DMS53 treated with DMSO at 0.1 percent for 48 hours (cell line): ENCODE measurements around the gene ZNF408.
"Not testable (repeated sequence)": the region's sequence is repeated elsewhere in the genome, so short reads cannot be mapped to it uniquely, and the experiment has no call there.

Experiments
- DNase-seq: peaks from one replicate; lab custom pipeline; 2025; ENCODE audit not compliant: unreplicated experiment; lab: John Stamatoyannopoulos, UW

The ZNF408 gene

GRCh38 chr11:46696212-46696558 lies 4.6 kb upstream of the ZNF408 start:
- DNase-seq = no peak

- no peak for DNase-seq
Observed at GRCh38 chr11:46697303-46697702, 3.5 kb upstream of the ZNF408 start.

DNA sequence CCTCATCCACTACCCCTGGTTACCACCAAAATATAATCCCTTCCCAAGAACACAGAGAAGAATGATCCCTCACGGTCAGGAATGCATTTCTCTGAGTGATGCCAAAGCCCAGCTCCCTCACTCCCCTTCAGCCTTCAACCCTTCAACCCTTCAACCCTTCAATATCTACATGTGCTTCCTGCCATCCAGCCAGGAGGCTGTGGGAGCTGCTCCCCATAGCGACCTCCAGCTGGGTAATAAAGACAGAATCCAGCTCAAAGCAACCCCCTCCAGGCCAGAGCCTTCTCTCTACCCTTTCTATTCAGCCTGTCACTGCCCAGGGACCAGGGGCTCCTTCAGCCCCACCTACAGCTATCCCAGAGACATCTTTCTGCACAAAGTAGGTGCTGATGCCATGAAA lies 3.1 kb upstream of the ZNF408 start:
- DNase-seq = no peak

- DNase-seq = no peak
Observed at GRCh38 chr11:46698597-46698996, 2.2 kb upstream of the ZNF408 start.

GRCh38 chr11:46701078-46701654 lies 335 bp downstream of the ZNF408 start:
- no peak for DNase-seq

DNA sequence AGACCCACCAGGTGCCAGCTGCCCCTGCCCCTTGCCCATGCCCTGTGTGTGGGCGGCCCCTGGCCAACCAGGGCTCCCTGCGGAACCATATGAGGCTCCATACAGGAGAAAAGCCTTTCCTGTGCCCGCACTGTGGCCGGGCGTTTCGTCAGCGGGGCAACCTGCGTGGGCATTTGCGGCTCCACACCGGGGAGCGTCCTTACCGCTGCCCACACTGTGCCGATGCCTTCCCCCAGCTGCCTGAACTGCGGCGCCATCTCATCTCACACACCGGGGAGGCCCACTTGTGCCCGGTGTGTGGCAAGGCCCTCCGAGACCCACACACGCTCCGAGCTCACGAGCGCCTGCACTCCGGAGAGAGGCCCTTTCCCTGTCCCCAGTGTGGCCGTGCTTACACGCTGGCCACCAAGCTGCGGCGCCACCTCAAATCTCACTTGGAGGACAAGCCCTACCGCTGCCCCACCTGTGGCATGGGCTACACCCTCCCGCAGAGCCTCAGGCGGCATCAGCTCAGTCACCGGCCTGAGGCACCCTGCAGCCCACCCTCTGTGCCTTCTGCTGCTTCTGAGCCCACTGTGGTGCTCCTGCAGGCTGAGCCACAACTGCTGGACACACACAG lies 4.3 kb downstream of the ZNF408 start:
- no peak for DNase-seq

GRCh38 chr11:46706886-46707285 lies 6.1 kb downstream of the ZNF408 start:
- no peak for DNase-seq

DNA sequence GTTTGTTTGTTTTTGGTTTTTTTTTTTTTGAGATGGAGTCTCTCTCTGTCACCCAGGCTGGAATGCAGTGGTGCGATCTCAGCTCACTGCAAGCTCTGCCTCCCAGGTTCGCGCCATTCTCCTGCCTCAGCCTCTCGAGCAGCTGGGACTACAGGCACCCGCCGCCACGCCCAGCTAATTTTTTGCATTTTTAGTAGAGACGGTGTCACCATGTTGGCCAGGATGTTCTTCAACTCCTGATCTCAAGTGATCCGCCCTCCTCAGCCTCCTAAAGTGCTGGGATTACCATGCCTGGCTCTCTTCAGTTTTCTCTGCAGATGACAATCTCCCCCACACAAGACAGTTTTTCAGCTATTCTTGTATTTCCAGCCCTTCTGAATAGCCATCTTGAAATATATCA lies 8.5 kb downstream of the ZNF408 start:
- not testable (repeated sequence) for DNase-seq

DNA sequence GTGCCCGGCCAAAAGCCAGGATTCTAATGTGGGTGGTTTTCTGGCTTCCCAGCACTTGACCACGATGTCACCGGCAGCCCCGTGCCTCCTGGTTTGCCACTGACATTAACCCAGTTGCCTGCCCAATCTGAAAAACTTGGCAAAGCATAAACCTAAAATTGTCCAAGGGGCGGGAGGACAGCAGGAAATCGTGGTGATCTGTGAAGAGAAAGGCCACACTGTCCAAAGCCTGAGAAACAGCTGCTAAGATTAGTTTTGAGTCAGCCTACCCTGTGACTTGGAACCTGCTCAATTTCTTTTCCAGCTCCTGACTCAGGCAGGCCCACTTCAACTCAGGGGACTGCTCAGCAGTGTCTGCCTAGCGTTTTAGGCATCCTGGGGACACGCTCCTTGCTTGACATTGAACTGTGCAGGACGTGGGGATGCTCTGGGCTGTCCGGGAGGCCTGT lies 10.0 kb downstream of the ZNF408 start:
- no peak for DNase-seq

DNA sequence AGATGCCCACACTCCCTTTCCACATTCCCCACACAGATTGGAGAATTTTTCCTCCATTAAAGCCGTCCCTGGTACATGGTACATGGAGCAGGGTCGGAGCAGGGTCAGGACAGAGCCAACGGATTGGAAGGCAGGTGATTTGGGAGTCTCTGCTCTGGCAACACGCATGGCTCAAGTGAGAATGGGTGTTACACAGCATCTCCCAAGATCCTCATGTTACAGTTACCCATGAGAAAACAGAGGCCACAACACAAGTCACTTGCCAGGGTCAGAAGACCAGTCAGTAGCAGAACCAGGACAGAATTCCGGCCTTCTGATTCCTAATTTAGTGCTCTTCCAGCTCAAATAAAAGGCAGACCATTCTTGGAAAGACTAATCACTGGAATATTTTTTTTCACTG lies 10.5 kb downstream of the ZNF408 start:
- DNase-seq = no peak

DNA sequence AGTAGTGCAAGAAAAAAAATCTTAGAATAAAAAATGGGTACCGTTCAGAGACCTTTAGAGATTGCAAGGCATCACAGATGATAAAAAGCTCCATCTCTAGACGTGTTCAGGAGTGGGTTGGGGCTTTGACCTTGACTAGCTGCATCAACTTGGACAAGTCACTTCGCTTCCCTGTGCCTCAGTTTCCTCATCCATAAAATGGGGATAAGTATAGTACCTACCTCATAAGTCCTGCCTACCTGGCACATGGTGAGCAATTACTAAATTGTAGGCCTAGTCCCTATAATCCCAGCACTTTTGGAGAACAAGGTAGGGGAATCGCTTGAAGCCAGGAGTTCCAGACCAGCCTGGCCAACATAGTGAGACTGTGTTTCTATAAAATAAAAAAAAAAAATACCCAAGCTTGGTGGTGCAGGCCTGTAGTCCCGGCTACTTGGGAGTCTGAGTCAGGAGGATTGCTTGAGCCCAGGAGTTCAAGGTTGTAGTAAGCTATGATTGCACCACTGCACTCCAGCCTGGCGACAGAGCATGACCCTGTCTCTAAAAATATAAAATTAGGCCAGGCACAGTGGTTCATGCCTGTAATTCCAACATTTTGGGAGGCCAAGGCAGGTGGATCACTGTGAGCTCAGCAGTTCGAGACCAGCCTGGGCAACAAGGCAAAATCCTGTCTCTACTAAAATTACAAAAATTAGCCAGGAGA lies 12.2 kb downstream of the ZNF408 start:
- DNase-seq = no peak

- DNase-seq = not testable (repeated sequence)
Observed at GRCh38 chr11:46717825-46718154, 17.0 kb downstream of the ZNF408 start.

GRCh38 chr11:46718155-46719019 lies 17.6 kb downstream of the ZNF408 start:
- DNase-seq = peak; percentile 71

DNA sequence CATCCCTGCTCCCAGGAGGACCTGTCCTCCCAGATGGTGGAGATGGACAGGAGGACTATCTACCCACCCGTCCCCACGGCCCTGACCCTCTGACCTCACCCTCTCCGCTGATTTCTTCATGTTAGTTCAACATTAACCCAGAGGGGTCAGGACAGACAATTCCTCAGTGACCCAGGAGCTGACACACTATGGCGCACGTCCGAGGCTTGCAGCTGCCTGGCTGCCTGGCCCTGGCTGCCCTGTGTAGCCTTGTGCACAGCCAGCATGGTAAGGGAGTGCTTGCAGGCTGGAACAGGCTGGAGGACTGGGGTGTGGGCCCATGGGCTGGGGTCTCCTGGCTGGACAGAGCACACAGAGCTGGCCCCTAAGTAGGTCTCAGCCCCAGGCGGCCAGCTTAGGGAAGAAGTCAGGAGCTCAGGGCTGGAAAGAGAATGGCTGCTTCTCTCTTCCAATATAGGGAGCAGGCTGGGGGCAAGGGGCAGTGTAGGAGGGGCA lies 18.3 kb downstream of the ZNF408 start, which contains the start of gene F2:
F2 (plus strand) TSS at position 166 of the 495 bp plus-strand sequence; CDS start at position 189, 23 bp downstream.
- no peak for DNase-seq

- no peak for DNase-seq
Observed at GRCh38 chr11:46719543-46720218, 18.9 kb downstream of the ZNF408 start.

DNA sequence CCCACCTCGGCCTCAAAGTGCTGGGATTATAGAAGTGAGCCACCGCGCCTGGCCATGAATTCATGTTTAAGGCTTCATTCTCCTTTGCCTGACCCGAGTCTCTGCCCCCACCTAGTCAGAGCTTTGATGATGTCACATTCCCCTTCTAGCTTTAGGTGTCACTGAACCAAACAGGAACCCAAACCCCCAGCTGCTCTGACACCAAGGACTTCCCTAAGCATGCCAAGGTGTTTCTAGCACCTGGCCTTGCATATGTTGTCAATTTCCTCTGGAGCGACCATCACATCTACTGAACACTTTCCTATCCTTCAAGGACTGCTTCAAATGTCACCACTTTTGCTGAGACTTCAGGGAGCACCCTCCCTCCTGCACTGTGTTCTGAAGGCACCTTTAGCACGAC lies 20.5 kb downstream of the ZNF408 start:
- no peak for DNase-seq

DNA sequence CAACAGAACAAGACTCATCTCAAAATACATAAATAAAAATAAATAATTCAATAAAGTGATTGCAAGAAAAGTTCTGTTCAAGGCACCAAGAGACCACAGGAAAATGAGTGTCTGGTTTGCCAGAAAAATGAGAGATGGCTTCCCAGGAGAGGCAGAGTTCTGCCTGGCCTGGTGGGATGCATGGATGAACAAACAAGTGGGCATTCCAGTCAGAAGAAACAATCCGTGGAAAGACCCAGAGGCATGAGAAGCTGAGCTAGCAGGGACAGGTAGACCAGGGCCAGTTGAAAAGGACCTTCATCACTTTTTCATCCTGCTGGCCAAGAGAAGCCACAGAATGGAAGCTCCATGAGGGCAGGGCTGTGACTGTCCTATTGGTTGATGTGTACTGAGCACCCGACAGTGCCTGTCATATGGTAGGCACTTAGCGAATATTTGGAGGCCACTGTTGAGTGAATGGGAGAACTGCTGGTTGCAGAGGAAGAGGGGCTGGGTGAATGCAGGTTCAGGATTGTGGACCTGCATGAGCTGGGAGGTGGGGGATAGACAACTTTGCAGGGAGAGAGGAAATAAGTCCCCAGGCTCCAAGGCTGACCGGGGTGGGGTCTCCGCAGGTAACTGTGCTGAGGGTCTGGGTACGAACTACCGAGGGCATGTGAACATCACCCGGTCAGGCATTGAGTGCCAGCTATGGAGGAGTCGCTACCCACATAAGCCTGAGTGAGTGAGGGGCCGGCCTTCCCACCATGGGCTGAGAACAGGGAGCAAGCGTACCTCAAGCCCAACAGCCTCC lies 21.9 kb downstream of the ZNF408 start:
- DNase-seq = no peak

- no peak for DNase-seq
Observed at GRCh38 chr11:46723359-46723680, 22.5 kb downstream of the ZNF408 start.

DNA sequence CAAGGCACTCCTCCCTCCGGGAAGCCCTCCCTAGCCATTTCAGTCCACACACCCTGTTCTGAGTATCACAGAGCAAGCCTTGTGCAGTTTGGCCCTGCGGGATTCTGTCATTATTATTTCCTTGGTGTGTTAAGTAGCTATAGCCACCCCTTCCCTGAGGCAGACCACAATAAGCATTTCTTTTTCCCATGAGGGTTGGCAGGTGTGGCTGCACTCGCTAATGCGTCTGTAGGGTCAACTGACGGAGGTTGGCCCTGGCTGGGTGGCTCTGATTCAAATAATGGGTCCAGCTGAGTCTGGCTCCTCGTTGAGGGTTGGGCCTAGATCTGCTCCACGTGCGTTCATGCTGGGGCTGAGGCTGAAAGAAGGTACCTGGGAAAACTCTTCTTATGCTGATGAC lies 23.3 kb downstream of the ZNF408 start:
- no peak for DNase-seq
